Islet of Langerhans (tissue), 1 donor: ENCODE measurements around the gene DCST1.

Experiments used
- FAIRE-seq: peaks from one replicate; lab custom pipeline; 2011; peaks lifted over from hg19 to GRCh38; lab: Jason Lieb, UNC

DCST1 gene

DNA sequence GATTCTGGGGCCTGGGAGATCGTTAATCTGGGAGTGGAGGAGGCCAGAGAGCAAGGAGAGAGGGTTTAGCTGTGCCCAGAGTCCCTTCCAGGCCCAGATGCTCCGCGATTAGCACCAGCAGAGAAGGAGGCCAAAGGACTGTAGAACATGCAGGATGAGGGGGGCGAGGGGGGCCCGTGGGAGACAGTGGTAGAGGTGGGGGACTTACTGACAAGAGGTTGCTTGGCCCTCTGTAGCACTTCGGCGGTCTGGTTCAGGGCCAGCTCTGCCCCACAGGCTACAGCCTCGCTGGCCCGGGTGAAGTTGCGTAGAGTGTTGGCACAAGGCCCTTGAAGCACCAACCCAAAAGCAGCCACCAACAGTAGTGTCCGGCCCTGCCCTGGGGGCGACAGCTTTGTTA is 738 bp upstream of the DCST1 start:
- FAIRE-seq, result no peak

DNA sequence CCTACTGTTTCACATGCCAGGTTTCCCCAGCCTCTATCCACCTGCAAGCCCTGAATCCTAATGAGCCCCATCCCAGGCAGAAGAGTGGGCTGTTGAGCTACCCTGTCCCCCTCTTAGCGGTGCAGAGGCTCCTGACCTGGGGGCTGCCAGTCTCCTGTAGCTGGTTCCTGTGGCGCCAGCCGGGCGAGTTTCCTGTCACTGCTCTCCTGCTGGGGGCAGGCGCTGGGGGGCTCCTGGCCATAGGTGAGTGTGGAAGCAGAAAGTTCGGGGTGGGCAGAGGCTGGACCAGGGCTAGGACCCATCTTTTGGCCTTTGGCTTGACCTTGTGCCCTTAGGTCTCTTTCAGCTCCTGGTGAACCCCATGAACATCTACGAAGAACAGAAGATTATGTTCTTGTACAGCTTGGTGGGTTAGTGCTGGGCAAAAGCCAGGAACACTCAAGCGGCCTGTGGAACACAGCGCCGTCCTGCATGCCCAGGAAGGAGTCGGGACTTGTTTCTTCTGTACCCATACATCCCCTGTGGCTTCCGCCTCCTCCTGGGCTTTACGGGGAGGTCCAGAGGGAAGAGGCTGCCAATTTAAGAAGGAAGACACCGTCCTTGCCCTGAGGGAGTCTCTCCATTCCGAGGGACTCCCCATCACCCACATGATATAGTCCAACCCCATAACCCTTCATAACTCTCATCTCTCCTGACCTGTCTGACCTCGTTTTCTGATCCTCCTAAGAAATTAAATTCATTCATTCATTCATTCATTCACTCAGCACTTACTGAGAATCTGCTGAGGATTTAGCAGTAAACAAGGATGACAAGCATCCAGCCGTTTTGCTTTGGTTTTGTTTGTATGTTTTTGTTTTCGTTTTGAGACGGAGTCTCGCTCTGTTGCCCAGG is 939 bp downstream of the DCST1 start:
- no peak for FAIRE-seq

DNA sequence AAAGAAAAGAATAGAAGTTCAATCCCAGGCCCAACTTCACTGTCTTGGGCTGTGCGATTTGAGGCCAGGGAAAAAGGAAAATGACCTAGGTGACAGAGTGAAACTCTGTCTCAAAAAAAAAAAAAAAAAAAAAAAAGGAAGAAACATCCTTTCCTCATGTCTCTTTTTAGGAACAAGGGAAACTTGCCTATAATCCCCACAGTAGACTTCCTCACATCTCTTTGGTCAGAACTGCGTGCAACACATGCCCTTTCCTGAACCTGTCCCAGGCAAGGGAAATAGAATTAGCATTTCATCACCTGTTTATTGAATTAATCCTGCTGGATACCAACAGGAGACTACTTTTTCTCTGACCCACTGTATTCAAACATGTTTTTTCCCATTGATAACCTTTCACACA is 2.3 kb downstream of the DCST1 start:
- no peak for FAIRE-seq

DNA sequence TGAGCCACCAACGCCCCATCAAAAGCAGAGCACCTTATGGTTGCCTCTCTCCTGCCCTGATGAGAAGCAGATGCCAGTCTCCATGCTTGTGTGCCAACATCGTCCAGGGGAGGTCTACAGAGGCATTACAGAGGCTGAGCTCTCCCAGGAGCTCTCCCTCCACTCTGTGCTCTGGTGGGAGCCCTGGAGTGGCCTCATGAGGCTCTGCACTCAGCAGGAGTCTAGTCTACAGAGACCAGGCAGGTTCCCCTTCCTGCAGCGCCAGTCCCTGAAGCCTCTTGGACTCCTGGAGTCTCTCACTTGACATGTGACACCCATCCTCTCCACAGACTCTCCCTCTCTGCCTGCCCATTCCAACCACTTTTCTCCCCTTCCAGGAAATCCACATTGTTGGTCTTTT is 3.4 kb downstream of the DCST1 start:
- no peak for FAIRE-seq

DNA sequence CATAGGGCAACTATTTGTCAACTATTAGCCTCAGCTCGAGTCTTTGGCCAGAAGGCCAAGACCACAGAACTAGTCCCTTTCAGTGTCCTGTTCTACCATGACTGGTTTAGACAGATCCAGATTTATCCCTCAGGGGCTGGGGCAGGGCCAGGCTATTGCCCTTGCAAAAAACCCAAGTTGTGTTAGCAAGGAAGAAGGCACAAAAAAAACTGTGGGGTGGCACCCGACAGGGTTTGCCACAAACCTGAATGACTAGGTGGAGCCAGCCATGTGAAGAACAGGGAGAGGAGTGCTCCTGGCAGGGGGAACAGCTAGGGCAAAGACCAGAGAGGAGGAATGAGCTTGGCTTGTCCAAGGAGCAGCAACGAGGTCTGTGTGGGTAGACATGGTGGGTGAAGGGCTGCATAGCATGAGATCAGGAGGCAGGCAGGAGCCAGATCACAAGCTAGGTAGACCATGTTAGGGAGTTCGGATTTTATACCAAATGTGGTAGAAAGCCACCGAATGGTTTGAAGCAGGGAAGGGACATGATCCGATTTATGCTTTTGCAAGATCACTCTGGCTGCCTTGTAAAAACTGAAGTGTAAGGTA is 4.3 kb downstream of the DCST1 start:
- no peak for FAIRE-seq

DNA sequence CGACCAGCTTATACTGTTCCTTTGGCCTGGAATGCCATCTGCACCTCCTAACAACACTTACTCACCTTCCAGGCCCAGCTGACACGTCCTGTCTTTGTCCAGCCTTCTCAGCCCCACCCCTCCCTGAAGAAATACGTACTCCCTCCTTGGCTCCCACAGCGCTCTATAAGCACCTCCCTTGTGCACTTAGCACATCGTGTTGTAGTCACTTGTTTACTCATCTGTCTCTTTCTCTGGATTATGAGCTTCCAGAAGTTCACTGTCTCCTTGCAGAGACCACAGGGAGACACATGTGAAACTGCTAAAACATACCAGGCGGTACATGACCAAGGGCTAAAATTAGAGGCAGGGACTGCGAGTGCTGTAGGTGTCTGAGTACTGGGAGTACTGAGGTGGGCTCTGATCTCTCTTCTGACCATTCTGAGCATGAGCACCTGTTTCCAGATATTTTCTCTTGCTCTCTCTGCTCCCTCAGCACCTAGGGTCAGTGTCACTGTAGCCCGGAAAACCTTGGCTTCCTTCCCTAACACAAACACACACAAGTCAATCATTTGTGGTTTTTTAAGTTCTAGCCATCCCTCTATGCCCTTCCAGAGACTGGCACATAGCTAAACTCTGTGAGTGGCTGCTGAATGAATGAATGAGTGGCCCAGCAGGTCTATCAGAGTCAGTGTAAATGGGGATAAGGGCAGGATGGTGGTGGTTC is 5.1 kb downstream of the DCST1 start:
- FAIRE-seq, result no peak

DNA sequence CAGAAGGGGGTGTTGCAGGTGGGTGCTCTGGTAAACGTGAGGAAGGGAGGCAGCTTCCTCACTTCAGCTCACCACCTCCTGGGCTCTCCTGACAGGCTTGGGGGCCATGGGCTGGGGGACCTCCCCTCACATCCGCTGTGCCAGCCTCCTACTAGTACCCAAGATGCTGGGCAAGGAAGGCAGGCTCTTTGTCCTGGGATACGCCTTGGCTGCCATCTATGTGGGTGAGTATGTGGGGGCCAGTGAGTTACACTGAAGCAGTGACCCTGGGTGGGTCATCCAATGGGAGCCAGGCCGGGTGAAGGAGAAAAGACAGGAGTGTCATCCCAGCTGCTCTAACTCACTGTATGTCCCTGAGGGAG is 5.7 kb downstream of the DCST1 start:
- no peak for FAIRE-seq

DNA sequence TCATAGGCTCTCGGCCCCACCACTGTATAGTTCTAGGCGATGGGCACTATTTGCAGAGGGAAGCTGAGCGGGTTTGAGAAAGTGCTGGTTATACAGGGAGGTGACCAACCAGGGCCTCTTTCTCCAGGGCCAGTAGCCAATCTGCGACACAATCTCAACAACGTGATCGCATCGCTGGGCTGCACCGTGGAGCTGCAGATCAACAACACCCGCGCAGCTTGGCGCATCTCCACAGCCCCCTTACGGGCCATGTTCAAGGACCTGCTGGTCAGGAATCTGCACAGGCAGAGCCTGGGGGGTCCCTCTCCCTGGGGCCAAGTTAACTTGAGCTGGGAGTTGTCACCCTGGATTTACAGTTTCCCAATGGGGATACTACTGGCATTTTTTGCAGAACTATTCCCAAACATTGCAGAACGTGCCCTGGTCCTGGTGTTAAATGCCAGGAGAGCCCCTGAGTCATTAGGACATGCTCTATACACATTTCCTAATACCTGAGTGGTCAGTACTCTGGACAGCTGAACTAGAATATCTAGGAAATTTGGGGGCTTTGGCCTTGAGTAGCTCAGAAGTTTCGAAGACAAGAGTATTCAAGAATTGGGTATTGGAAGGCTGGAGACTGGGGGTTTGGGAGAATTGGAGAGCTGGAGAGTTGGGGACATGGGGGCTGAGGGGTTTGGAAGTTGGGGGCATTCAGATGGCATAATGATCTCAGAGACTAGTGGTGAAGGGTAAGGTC is 6.9 kb downstream of the DCST1 start:
- FAIRE-seq, result no peak

DNA sequence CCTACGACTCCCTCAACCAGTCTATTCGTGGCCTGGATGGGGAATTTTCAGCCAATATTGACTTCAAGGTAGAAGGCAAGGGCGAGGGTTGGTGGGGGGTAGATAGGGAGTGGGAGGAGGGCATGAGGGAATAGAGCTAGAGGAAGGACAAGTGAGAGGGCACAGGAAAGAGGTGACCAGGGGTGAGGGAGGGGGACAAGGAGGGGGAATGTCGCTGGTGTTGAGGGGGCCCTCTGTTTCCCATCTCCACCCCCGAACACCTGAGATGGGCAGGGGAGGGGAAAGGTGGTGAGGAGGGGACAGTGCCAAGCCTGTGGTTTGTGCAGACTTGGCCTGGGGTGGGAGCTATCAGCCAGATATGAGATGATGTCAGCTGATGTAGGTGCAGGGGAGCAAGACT is 9.2 kb downstream of the DCST1 start:
- FAIRE-seq, result no peak

DNA sequence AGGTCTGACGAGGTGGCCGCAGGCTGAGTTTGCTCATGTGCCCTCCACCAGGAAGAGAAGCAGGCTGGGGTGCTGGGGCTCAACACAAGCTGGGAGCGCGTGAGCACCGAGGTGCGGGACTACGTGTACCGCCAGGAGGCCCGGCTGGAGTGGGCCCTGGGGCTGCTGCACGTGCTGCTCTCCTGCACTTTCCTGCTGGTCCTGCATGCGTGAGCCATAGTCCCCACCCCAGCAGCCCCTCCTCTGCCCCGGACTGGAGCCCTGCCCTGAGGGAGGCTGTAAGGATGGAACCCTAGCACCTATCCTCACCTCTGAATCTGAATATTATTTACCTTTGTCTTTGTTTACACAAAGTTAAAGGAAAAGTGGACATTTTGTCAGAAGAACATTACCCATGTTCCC is 9.7 kb downstream of the DCST1 start:
- FAIRE-seq, result no peak

DNA sequence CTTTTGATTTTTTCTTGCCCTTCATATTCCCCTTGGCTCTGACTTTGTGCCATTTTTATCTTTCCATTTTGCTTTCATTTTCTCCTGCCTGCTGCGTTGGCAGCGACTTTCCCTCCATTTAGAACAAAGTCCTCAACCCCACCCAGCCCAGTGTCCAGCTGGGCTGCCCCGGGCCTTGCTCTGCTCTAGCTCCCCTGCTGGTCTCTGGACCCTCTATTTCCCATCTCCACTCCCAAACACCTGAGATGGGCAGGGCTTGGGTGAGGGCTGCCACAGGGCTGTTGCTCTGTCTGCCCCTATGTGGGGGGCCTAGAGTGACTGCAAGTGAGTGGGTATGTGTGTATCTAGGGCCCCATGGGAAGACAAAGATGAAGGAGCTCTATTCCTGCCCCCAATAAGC is 10.2 kb downstream of the DCST1 start:
- no peak for FAIRE-seq

DNA sequence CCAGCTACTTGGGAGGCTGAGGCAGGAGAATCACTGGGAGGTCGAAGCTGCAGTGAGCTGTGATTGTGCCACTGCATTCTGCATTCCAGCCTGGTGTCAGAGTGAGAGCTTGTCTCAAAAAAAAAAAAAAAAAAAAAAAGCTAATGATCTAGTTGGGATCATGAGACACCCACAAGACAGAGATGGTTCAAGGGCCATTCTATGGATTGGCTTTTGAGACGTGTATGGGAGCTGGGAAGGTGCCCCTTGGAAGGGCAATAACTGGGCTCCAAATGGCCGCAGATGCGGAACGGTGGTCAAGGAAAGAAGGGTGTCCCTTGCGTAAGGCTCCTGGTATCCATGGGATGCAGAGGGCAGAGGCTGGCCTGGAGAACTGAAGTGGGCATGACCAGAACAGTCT is 10.7 kb downstream of the DCST1 start:
- no peak for FAIRE-seq

DNA sequence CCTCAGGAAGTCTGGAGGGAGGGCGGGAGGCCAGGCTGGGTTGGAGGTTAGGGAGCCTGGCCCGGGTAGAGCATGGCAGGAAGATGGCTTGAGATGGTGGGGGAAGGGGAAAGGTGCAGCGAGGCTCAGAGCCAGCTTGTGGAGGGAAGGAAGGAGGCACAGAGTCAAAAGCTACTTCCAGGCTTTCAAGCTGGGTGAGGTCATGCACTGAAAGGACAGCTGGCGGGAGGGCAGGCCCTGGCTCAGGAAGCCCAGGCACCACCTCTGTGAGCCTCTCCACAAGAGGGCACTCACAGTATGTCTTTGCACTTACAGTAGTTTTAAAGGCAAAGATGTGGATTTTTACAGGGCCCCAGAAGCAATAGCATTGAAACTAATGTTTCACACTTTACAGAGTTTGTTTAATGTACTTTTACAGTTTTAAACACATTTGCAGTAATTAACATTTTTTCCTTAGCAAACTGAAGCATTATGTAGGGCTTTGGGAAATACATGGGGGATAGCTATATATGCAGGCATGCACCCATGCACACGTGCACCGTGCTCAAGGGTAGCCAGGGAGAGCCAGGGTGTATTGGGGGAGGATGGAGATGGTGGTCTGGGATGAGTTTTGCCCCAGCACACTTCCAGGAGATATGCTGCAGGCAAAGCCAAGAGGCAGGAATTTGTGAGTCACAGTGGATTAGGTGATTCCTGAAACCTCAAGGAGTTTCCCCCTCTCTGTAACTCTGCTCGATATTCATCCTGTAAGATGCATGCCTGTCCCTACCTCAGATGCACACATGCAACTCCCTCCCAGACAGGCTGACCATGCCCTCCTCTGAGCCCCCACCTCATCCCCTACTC is 11.4 kb downstream of the DCST1 start:
- FAIRE-seq, result peak; percentile 90

DNA sequence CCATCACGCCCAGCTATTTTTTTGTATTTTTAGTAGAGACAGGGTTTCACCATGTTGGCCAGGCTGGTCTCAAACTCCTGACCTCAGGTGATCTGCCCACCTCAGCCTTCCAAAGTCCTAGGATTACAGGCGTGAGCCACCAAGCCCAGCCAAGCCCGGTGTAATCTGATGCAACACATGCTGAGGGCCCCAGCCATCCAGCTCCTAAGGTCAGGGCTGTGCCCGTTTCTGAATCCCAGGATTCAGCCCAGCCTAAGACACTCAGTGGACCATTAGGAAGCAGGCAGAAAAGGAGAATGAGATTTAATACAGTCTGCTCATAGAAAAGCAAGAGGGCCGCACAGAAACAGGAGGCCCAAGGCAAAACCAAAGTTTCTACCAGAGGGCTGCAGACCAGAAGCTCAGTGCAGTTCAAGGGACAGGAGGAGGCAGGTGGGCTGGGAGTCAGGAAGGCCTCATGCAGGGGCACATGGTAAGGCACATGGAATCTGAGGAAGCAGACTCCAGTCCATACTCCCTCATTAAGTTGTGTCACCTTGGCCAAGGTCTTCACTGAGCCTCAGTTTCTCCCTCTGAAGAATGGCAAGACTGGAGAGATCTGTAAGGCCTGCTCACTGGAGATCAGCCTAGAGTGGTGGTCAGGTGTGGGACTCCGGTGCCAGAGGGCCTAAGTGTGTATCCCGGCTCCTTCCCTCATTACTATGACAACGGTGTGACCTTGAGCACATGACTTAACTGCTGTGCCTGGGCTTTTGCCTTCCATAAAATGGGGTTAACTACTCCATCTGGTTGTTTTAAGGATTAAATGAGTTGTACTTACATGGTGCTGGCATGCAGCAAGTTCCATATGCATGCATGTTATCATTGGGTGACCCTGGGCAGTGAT is 15.1 kb downstream of the DCST1 start:
- FAIRE-seq, result no peak

DNA sequence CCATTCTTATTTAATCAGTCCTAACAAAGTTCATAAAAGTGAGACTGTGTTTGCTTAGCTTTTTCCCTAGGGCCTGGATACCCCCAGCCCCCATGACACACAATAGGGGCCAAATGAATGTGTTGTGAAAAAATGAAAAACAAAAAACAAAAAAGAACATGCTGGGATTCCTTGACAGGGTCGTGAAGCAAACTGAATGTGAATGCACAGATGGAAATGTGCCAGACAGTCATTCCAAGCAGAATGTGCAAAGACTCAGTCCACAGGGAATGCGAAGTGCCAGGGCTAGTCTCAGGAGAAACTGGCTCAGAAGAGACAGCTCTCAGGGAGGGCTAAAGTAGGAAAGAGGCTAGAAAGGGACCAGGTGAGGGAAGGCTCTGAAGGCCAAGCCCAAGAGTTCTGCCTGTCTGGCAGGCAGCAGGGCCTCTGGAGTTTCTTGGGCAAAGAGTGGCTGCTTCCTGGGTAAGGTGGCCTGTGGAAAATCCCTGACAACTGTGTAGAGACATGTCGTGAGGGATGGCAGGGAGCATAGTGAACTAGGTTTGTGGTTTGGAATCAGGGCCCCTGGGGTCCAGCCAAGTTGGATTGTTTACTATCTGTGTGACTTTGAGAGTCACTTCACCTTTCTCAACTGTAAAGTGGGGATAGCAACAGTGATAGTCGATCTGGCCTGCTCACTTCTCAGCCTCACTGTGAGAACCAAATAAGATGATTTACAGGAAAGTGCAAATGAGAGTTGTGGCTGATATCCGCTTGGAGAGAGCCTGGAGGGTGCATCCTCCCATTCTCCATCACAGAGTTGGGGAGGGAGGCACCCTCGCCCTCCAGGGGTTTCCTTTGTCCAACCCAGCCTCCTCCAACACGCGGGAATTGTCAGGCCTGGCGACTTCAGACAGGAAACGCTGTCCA is 16.3 kb downstream of the DCST1 start:
- no peak for FAIRE-seq

DNA sequence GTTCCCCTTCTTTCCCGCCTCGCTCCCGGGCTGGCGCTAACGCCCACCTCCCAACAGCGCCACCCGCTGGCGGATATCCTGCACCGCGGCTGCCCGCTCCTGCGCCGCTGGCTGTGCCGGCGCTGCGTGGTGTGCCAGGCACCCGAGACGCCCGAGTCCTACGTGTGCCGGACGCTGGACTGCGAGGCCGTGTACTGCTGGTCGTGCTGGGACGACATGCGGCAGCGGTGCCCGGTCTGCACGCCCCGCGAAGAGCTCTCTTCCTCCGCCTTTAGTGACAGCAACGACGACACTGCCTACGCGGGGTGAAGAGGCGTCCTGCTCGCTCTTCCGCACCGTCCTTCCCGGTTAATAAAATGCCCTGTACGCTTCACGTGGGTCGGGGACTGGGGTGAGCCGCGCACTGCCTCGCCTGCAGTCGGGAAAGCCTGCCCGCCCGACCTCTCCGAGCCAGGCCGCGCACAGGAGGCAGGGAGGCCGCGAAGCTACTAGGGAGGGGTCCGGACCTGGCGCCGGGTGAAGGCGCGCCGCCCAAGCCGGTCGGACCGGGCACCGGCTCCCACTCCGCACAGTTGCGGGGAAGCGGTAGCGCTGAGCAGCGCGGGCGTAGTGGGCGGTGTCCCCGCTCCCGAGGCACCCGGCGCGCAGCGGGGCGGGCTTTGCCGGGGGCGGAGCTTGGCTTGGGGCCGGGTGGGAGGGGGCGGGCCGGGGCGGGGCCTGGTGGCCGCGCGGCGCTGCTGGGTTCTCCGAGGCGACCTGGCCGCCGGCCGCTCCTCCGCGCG is 17.1 kb downstream of the DCST1 start, which contains the start of gene ADAM15:
Gene ADAM15 (plus strand): TSS at position 757 of the 782 bp plus-strand sequence. CDS start 71 bp downstream, outside the sequence.
- no peak for FAIRE-seq

DNA sequence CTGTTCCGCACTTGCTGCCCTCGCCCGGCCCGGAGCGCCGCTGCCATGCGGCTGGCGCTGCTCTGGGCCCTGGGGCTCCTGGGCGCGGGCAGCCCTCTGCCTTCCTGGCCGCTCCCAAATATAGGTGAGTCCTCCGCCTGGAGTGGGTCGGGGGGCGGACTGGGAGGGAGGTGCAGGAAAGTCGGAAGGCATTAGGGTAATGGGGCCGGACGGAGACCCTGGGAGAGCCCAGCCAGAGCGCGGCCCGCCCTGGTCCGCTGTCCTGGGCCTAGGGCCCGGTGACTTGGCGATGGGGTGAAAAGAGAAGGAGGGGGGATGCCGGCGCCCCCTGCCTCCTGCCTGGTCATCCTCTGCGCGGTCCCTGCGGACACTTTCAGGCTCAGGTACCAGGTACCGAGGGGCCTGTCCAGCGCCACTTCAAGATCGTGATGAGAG is 17.7 kb downstream of the DCST1 start:
- no peak for FAIRE-seq

DNA sequence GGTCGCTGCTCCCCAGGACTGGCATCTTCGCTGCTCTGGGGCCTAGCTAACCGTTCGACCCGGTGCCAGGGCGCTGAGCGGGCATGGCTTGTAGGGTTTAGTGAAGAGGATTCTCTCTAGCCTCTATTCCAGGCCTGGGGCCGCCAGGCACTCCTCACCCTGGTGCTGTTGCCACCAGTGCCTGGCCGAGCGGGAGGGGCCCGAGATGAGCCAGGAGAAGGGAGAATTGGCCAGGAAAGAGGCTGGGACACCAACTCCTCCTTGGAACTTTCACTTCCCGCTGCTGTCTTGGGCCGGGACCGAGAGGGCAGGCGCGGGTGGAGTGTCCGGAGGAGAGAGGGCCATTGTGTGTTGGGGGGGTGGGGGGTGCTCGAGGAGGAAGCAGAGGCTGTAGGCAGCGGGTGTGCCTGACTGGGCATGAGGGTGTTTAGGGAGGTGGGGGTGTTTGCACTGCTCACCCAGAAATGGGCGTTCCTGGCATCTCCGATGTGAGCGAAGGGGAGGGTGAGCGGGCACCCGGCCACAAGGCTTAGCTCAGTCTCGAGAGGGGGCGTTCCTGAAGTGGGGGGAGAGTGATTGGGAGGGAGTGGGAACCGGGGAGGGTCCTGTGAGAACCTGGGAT is 18.3 kb downstream of the DCST1 start:
- no peak for FAIRE-seq
